Measurements from ENCODE around the gene FILIP1L. TPM values are rescaled to one million over a fixed set of nuclear protein-coding genes. Genes with fewer than 3 reads are reported as not detected.

The FILIP1L gene
- total and polyA plus RNA-seq, 2 donors (not counting 1 experiment from before 2014, with no cell fraction given): 0.32 to 0.48 TPM

GRCh38 chr3:99846477-99847160 is 267.7 kb downstream of the FILIP1L start:
- no CpG with 5 or more reads among the region's 6 CpGs for WGBS (ENCODE audit: insufficient coverage)
- Histone ChIP-seq H2AFZ (ENCODE audit: insufficient read depth, low read depth, low read length, poor library complexity, severe bottlenecking) (no peak overlapping the region), H3K4me1 (ENCODE audit: control insufficient read depth in 2 of 2, insufficient read depth in 2 of 2, low read length in 2 of 2) (peaks cover 8 to 10% of the 10 kb centered on the region in 2 donors), H3K4me2 (replicated peaks; ENCODE audit: low read depth, low read length, poor library complexity, severe bottlenecking) (no peak overlapping the region), H3K27ac (ENCODE audit: low read length in 2 of 2) (no peak overlapping the region), H3K4me3 (ENCODE audit: control extremely low read depth in 1 of 5, extremely low read depth in 1 of 5, insufficient read depth in 1 of 5, low read depth in 2 of 5, low read length in 4 of 5) (no peak overlapping the region), H3K36me3 (replicated peaks in 1 of 2; ENCODE audit: control extremely low read depth in 1 of 2, control insufficient read depth in 1 of 2, extremely low read depth in 1 of 2, insufficient read depth in 2 of 2, low read length in 1 of 2) (no peaks in the 10 kb centered on the region), H3K79me2 (ENCODE audit: control insufficient read depth, insufficient read depth, low read length) (peaks cover 13% of the 10 kb centered on the region), H4K20me1 (ENCODE audit: control insufficient read depth, insufficient read depth, low read length, poor library complexity, severe bottlenecking) (no peaks in the 10 kb centered on the region), H3K9me3 (ENCODE audit: control extremely low read depth in 1 of 3, control insufficient read depth in 2 of 3, insufficient read depth in 1 of 3, low read length in 2 of 3) (no peaks in the 10 kb centered on the region), H3K27me3 (replicated peaks in 1 of 4; ENCODE audit: control extremely low read depth in 1 of 4, control insufficient read depth in 3 of 4, insufficient read depth in 4 of 4, low read length in 3 of 4) (no peaks in the 10 kb centered on the region), H3K9ac (ENCODE audit: low read length) (no peak overlapping the region)
- TF ChIP-seq CTCF (IDR thresholded peaks at IDR 0.05) (no peak), EZH2 (IDR thresholded peaks at IDR 0.05; ENCODE audit: borderline replicate concordance, insufficient read depth, low read depth, low read length, poor library complexity, severe bottlenecking) (no peak)
- intact Hi-C loops (cut with micrococcal nuclease): no loop called here
- Mint-ChIP-seq H3K27ac (no peak overlapping the region), H3K4me3 (no peak overlapping the region), H3K9me3 (ENCODE audit: insufficient read depth) (no peaks in the 10 kb centered on the region), H3K27me3 (no peaks in the 10 kb centered on the region), H3K4me1 (peaks cover 14% of the 10 kb centered on the region)
- DNase-seq (no peak), ATAC-seq (ENCODE audit: low read depth) (no peak)
- ChIA-PET POLR2A (no interaction called here), CTCF (interaction anchor here (0.7 to 2.1 kb wide), 4 partner anchors 12 to 407 kb away, joined by 3 to 9 read pairs (median 4); no protein-coding TSS in a partner anchor)

DNA sequence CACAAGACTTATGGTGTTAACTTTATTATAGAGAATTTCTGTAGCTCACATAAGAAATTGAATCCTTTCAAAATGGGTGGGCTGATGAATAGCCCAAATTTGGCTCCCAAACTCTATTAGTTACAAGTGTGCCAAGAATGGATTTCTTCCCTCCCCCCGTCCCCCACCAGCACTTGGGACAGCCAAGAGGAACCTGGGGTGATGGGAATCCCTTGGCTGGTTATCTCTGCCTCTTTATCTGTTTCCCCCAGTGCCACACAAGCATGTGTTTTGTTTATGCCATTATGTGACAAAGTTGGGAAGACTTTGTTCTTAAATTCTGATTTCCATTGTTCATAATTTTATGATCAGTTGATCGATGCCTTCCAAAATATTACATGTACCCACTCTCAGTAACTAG is 268.3 kb downstream of the FILIP1L start:
- peaks cover 14% of the 10 kb centered on the region for H3K4me1 Mint-ChIP-seq
- peaks cover 8 to 10% of the 10 kb centered on the region in 2 donors for H3K4me1 ChIP-seq (ENCODE audit: control insufficient read depth in 2 of 2, insufficient read depth in 2 of 2, low read length in 2 of 2)
- H4K20me1 ChIP-seq (ENCODE audit: control insufficient read depth, insufficient read depth, low read length, poor library complexity, severe bottlenecking): no peaks in the 10 kb centered on the region
- no peaks in the 10 kb centered on the region for H3K36me3 ChIP-seq (replicated peaks in 1 of 2; ENCODE audit: control extremely low read depth in 1 of 2, control insufficient read depth in 1 of 2, extremely low read depth in 1 of 2, insufficient read depth in 2 of 2, low read length in 1 of 2)
- H3K27ac Mint-ChIP-seq: no peak overlapping the region
- H3K9me3 ChIP-seq (ENCODE audit: control extremely low read depth in 1 of 3, control insufficient read depth in 2 of 3, insufficient read depth in 1 of 3, low read length in 2 of 3): no peaks in the 10 kb centered on the region
- POLR2A ChIA-PET: no interaction called here
- H2AFZ ChIP-seq (ENCODE audit: insufficient read depth, low read depth, low read length, poor library complexity, severe bottlenecking): no peak overlapping the region
- CTCF ChIA-PET: interaction anchor here (0.7 to 2.1 kb wide), 3 partner anchors 14 to 408 kb away, joined by 3 to 9 read pairs (median 4); no protein-coding TSS in a partner anchor
- H3K4me3 ChIP-seq (ENCODE audit: control extremely low read depth in 1 of 5, extremely low read depth in 1 of 5, insufficient read depth in 1 of 5, low read depth in 2 of 5, low read length in 4 of 5): no peak overlapping the region
- H3K27me3 Mint-ChIP-seq: no peaks in the 10 kb centered on the region
- intact Hi-C loops (cut with micrococcal nuclease): no loop called here
- no peak overlapping the region for H3K27ac ChIP-seq (ENCODE audit: low read length in 2 of 2)
- WGBS (ENCODE audit: insufficient coverage): no CpG with 5 or more reads among the region's 2 CpGs
- H3K9me3 Mint-ChIP-seq (ENCODE audit: insufficient read depth): no peaks in the 10 kb centered on the region
- no peak overlapping the region for H3K4me2 ChIP-seq (replicated peaks; ENCODE audit: low read depth, low read length, poor library complexity, severe bottlenecking)
- TF ChIP-seq EZH2 (IDR thresholded peaks at IDR 0.05; ENCODE audit: borderline replicate concordance, insufficient read depth, low read depth, low read length, poor library complexity, severe bottlenecking) (no peak), CTCF (IDR thresholded peaks at IDR 0.05) (no peak)
- DNase-seq (no peak), ATAC-seq (ENCODE audit: low read depth) (no peak)
- H3K27me3 ChIP-seq (replicated peaks in 1 of 4; ENCODE audit: control extremely low read depth in 1 of 4, control insufficient read depth in 3 of 4, insufficient read depth in 4 of 4, low read length in 3 of 4): no peaks in the 10 kb centered on the region
- peaks cover 13% of the 10 kb centered on the region for H3K79me2 ChIP-seq (ENCODE audit: control insufficient read depth, insufficient read depth, low read length)
- H3K4me3 Mint-ChIP-seq: no peak overlapping the region
- H3K9ac ChIP-seq (ENCODE audit: low read length): no peak overlapping the region

Data from B cell (primary cell).